GM19025 (cell line): Measurements from ENCODE around the gene KRT73.

Experiments
- ATAC-seq: cut with Tn5 transposase; IDR thresholded peaks from one replicate; pipeline ENCODE4 v1.9.1; 2021; ENCODE audit warnings: mild to moderate bottlenecking, low read depth, moderate library complexity; ENCODE audit not compliant: unreplicated experiment

The KRT73 gene

GRCh38 chr12:52627395-52628110 lies 9.2 kb upstream of the KRT73 start:
- no peak for ATAC-seq

GRCh38 chr12:52622349-52622748 lies 4.0 kb upstream of the KRT73 start:
- no peak for ATAC-seq

GRCh38 chr12:52618866-52619265 lies 507 bp upstream of the KRT73 start:
- no peak for ATAC-seq

DNA sequence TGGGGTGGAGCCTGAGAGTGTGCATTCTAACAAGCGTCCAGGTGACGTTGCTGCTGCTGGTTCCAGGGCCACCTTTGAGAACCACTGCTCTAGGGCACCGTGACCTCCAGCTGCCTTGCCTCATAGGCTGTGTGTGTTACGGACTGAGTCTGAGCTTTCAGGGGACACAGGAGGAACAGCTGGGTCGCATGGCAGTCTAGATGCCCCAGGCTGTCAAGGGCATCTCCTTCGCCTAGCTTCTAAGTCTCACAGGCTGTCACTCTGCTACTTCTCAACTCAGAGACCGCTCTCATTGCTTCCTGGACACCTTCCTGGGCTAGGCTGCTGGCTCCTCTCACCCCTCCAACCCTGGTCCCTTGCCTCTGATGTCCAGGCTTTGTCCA lies 965 bp downstream of the KRT73 start:
- no peak for ATAC-seq

DNA sequence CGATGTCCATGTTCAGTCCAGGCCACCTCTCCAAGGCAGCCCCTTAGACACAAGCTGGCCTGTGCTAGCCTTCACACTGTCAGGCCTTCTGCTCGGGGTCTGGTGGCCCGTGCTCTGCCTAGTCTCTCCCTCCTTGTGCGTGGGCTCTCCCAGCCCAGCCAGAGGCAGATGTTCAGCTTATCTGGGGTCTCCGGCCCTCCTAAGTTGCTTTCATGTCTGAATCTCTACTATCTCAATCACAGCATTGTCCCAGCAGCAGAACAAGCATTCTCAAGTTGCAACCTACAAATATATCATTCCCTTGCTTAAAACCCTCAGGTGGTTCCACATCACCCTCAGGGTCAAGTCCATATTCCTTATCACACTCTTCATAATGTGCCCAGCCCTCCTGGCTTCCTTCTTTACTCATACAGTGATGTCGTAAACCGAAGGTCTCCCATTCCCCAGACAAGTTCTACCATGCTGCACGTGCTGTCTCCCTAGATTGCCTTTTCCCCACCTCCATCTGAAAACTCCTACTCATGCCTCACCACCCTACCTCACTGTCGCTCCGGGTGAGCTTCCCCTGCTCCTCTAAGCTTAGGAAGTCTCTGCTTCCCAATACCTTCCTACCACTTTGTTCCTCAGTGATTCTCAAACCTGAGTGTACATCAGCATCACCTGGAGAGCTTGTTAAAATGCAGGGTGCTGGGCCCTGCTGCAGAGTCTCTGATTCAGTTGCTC lies 1.5 kb downstream of the KRT73 start:
- ATAC-seq: no peak

- no peak for ATAC-seq
Measured at GRCh38 chr12:52615912-52616311, 2.4 kb downstream of the KRT73 start.

DNA sequence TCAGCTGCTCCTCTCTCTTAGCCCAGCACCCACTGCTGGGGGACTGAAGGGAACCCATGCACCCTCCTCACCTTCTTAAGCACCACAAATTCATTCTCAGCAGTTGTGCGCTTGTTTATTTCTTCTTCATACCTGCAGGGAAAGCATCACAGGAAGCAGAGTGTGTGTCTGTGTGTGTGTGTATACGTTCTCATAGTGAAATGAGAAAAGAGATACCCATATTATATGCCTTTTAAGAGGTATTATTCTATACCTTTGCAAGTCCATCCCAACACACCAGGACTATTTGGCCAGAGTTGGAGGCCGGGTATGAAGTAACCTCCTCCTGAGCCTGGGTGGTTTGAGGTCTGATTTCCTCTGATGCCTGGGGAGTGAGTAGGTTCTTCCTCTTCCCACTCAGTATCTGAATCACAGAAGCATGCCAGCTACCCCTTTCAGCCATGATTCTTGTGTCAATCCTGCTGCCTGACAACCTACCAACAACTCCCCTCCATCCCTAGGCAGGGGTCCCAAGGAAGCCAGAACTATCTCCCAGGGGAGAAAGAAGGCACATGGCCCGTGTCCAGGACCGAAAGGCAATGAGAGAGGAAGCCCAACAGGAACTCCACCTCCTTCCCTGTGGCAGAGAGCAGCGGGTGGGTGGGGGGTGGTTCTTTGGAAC lies 3.0 kb downstream of the KRT73 start:
- no peak for ATAC-seq

- ATAC-seq: no peak
Measured at GRCh38 chr12:52614381-52615207, 3.8 kb downstream of the KRT73 start.

GRCh38 chr12:52613384-52614030 lies 4.9 kb downstream of the KRT73 start:
- ATAC-seq: no peak

DNA sequence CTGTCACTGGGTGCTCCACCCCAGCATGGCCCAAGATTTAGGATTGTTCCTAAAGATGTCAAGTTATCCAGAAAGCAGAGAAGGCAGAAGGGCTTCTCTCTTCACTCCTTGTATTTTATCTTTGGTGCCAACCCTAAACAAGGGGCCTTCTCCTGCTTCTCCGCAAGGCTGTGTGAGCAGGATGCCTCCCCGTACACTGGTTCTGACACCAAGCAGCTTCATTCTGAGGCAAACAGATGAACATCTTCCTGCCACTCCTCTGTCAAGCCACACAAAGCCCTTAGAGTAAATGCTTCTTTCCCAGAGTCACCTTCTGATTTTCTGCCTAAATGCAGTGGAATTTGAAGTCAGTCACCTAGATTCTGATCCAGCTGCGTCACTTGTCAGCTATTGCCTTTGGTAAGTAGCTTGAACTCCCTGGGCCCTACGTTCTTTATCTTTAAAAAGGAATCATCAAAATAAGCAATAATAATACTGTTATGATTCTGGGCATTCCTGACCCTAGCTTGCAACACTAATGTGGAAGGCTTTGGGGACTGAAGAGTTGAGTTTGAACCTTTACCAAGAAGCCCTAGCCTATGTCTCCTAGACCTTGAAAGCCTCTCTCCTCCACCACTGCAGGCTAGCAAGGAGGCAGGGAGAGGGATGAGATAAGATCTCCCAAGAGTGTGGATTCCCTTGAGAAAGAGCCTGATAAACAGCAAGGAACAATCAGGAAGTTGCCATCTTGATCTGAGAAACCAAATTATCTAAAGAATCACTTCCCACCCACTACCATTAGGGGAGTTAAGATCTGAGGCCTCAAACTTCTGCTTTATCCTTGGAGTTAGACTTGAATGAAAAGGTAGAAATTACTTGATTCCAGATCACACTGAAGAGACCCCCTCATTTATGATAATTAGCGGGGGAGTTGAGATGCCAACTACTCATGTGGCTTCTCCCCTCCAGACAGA lies 5.7 kb downstream of the KRT73 start:
- no peak for ATAC-seq

- no peak for ATAC-seq
Measured at GRCh38 chr12:52611080-52611468, 7.3 kb downstream of the KRT73 start.

- ATAC-seq: no peak
Measured at GRCh38 chr12:52608826-52609630, 9.3 kb downstream of the KRT73 start.

- no peak for ATAC-seq
Measured at GRCh38 chr12:52608161-52608560, 10.2 kb downstream of the KRT73 start.

DNA sequence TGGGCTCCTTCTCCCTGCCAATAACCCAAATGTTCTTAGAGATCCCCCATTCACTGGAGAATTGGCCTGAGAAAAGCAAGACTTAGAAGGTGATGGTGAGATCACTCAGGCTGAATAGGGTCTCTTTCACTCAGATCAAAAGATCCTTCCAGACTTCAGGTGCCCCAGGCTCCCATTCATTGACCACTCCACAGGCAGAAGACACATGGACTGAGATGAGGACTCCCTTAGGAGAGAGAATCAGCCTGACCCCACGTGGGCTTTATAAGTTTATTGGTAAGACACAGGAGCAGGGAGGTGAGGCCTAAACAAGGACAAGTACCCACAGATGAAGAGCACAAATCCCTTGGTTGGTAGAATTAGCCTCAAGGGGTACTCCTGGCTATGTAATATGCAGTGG lies 11.0 kb downstream of the KRT73 start:
- no peak for ATAC-seq

DNA sequence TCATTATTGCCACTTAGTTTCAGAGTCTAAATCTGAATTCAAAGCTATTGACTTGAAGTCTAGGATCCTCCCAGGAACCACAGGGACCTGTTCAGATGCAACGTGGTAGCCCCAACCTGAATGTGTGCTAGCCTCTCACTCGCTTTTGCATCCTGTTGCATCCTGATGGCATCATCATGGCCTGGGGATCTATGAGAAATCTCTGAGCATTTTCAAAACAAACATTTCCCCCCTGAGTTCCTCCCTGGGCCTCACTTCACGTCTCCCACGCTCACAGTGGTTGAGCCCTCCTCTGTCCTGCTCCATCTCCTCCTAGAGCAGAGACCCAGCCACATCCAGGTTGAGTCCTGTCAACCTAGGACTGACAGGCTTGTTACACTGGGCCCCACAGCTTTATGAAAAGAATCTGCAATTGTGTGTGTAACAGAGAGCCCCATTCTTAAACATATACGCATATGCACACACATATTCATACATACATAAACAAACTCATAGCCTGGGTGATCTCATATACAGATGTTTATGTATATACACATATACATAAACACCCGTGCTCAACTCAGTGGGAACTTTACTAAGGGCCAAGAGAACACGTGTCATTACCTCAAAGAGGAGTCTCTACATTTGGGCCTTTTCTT lies 11.7 kb downstream of the KRT73 start:
- no peak for ATAC-seq

GRCh38 chr12:52606096-52606495 lies 12.3 kb downstream of the KRT73 start:
- ATAC-seq: no peak

- ATAC-seq: no peak
Measured at GRCh38 chr12:52605542-52605941, 12.8 kb downstream of the KRT73 start.

DNA sequence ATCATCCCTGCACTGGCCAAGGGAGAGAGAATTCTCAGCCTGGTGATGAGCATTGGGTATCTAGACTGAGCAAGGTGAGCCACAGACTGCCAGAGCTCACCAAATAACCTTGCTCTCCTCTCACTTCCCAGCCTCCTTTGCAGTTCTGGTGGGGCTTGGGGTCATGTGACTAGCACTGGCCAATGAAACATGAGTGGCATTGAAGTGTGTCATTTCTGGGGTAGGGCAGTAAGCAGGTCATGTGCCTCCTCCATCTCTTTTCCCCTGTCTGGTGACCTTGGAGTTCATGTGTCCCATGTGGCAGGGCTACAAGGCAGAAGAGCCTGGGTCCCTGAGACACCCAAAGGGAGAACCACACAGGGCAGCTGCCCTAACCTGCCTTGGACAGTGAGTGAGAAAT lies 13.5 kb downstream of the KRT73 start:
- ATAC-seq: no peak
